GM13976 (cell line): ENCODE results near the gene SYNE3.

Experiments
- DNase-seq: peaks from one replicate; pipeline ENCODE4 v3.0.0; 2012; ENCODE audit warnings: low spot score
- in situ Hi-C: fragments of 300-500 bp; cut with MboI; formaldehyde crosslinking; loops from one replicate; pipeline ENCODE4 v1.12.0; 2022; ENCODE audit warnings: low sequenced_read_pairs, mixed read lengths, inconsistent platforms; ENCODE audit not compliant: unreplicated experiment
- TF ChIP-seq, protein P1 (sequence below): IDR thresholded peaks from 2 replicates; pipeline ENCODE4 v1.5.1; 2012; ENCODE audit warnings: borderline replicate concordance, mild to moderate bottlenecking; ENCODE audit not compliant: insufficient read depth; ENCODE audit errors: extremely low read depth, missing control alignments, control extremely low read depth

Gene SYNE3, protein sequence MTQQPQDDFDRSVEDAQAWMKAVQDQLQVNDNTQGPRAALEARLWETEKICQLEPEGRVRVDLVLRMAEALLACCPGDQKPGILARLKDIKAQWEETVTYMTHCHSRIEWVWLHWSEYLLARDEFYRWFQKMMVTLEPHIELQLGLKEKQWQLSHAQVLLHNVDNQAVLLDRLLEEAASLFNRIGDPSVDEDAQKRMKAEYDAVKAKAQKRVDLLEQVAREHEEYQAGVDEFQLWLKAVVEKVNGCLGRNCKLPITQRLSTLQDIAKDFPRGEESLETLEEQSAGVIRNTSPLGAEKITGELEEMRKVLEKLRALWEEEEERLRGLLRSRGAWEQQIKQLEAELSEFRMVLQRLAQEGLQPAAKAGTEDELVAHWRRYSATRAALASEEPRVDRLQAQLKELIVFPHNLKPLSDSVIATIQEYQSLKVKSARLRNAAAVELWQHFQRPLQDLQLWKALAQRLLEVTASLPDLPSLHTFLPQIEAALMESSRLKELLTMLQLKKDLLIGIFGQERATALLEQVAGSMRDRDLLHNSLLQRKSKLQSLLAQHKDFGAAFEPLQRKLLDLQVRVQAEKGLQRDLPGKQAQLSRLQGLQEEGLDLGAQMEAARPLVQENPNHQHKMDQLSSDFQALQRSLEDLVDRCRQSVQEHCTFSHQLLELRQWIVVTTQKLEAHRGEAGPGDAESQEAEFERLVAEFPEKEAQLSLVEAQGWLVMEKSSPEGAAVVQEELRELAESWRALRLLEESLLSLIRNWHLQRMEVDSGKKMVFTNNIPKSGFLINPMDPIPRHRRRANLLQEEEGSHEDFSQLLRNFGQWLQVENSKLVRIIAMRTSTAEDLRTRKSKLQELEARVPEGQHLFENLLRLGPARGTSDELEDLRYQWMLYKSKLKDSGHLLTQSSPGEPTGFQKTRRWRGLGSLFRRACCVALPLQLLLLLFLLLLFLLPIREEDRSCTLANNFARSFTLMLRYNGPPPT

DNA sequence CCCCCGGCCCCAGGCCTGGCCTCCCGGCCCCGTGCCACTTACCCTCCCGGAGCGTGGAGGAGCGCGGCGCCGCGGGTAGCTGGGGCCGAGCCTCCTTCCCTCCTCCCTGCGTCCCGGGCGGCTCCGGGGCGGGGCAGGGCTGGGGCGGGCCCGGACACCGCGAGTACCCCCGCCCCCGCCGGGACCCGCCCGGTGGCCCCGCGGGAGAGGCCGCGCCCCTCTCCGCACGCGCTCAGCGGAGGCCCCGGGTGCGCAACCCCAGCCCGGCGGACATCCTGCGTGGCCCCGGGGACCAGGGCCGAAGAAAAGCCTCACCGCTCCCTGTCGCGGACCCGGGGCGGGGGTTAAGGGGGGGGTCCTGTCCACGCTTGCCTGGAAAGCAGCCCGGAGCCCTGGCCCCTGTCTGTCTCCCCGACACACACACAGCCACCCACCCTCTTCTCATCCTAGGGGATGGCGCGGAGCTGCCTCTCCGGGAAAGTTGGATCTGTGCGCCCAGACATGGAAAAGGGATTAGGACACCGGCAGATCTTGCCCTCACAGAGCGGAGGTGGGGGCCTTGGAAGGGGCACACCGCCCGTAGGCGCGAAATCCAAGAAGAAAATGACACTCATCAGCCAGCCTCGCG lies at the start of gene SYNE3:
TSS of gene SYNE3 (minus strand) at position 97 of the 628 bp plus-strand sequence. CDS start 40,829 bp downstream, outside the sequence.
- TF ChIP-seq, protein P1, sequence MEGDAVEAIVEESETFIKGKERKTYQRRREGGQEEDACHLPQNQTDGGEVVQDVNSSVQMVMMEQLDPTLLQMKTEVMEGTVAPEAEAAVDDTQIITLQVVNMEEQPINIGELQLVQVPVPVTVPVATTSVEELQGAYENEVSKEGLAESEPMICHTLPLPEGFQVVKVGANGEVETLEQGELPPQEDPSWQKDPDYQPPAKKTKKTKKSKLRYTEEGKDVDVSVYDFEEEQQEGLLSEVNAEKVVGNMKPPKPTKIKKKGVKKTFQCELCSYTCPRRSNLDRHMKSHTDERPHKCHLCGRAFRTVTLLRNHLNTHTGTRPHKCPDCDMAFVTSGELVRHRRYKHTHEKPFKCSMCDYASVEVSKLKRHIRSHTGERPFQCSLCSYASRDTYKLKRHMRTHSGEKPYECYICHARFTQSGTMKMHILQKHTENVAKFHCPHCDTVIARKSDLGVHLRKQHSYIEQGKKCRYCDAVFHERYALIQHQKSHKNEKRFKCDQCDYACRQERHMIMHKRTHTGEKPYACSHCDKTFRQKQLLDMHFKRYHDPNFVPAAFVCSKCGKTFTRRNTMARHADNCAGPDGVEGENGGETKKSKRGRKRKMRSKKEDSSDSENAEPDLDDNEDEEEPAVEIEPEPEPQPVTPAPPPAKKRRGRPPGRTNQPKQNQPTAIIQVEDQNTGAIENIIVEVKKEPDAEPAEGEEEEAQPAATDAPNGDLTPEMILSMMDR = no peak
- in situ Hi-C loops = no loop called here
- DNase-seq = peak; percentile 90

DNA sequence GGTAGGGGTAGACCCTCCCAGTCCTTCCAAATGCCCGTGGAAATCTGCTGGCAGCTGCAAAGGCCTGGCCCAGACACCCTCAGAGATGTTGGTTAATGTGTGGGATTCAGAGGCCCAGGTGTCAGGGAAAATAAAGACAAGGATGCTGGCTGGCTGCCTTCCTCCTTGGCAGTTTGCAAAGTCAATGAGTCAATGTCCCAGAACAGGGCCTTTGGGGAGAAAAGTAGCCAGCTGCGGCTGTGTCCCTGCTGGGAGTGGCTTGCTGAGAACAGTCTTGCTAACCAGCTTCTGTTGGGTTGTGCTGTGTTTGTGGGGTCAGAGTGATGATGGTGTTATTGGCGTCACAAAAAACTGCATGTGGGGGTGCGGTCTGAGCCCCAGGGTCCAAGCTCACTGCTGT lies 47.6 kb upstream of the SYNE3 start:
- TF ChIP-seq, protein P1 = no peak
- DNase-seq = no peak
- in situ Hi-C loops = loop anchor here (10.0 kb wide), 3 partner anchors 111 to 431 kb away; no protein-coding TSS in a partner anchor

DNA sequence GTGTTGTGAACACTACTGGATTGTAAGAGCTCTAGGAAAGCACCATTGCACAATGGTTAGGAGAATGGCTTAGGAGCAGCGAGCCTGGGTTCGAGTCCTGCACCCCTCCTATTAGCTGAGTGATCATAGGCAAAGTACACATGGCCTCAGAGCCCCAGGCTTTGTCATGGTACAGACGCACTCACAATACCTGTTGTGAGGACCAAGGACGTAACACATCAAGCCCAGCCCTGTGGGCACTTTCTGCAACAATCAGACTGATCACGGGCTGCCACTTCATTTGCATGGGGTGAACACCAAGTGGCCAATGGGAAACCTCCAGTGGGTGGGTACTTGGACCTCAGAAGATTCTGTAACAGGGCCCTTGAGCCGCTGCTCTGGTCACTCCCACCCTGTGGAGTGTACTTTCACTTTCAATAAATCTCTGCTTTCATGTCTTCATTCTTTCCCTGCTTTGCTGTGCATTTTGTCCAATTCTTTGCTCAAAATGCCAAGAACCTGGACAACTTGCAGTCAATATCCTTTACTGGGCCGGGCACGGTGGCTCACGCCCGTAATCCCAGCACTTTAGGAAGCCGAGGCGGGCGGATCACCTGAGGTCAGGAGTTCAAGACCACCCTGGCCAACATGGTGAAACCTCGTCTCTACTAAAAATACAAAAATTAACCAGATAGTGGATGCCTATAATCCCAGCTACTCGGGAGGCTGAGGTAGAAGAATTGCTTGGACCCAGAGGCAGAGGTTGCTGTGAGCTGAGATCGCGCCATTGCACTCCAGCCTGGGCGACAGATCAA lies 46.6 kb upstream of the SYNE3 start:
- no peak for DNase-seq
- TF ChIP-seq, protein P1 = no peak
- in situ Hi-C loops = loop anchor here (10.0 kb wide), 3 partner anchors 112 to 432 kb away; no protein-coding TSS in a partner anchor

DNA sequence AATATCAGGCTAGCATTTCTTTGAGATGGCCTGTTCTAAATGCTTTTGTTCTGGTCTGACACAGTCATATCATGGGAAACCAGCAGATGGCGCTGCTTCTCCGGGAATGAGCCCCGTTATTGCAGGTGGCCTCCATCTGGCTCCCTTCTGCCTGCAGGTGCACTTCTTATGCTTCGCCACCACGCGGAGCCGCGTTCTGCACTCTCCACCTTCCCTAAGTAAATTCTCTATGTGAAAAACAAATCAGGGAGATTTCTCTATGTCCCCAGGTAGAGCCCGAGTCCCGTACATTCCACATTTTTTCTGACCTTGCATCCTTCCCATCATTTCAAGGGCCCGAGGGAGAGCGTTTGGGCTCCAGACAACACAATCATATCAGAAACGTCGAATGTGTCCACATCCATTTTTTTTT lies 44.6 kb upstream of the SYNE3 start:
- in situ Hi-C loops = loop anchor here (10.0 kb wide), 3 partner anchors 114 to 434 kb away; no protein-coding TSS in a partner anchor
- TF ChIP-seq, protein P1 = peak; percentile 88
- DNase-seq = peak; percentile 87

DNA sequence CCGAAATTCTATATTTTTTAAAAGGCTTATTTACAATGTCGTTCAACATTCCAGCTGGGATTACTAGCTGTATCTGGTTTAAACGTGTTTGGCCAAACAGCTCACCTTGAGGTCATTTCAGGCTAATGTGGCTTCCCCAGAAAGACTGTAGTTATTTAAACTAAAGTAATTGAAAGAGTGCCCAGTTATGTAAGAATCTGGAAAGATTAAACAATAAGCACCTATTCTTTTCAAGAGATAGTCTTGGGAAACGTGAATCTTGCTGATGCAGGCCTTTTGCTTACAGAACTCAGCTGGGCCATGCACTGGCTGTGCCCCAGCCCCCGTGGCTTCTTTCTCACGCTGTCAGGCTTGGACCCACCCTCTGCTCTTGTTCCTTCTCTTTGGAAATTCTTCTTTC lies 42.8 kb upstream of the SYNE3 start:
- in situ Hi-C loops = no loop called here
- TF ChIP-seq, protein P1 = no peak
- DNase-seq = no peak
